A549 treated with Mapracorat at 1 μM for 4 hours (cell line): ENCODE data around the gene HSPA8. TPM values are rescaled to one million over a fixed set of nuclear protein-coding genes. Genes with fewer than 3 reads are reported as not detected.

Experiments used
- total RNA-seq: library from RNA; stranded (reverse); fragments of 200-300 nt; extraction: Qiagen RNA extraction; gene quantifications from 5 replicates; pipeline ENCODE4 v1.2.3, GENCODE V29; 2022

HSPA8 gene
- total RNA-seq, result 1,399 to 1,793 TPM (median 1,433 TPM) in 5 replicates

DNA sequence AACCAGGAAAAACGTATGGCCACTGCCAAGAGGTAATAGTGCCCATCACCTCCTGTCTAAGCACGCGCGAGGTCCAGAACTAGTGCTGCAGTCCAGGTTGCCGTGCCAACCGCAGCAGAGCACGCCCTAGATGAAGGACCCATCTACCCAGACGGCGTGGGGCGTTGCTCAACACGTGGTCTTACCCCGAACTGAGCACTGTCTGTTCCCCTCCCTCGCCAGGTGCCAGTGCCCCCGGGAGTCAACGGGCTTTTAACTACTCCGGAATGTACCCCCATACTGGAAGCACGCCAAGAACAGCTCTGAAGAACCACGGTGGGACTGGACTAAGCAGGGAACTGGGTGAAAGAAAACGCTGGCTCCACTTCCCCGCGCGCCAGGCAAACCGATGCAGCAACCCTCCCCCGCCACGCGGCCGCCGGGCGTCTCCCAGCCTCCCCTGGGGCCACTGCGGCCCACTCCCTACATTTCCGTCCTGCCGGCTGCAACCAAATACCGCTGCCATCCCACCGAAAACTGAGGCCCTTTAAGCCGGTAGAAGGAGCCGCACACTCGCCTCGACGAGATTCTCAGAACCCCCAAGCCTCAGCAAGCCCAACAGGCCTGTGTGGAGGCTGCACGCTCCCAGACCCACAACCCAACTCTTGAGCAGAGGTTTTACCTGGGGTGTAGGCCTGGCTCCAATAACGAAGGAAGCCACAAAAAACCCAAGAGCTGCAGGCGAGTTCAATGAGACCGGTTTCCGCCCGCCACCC is at the start of gene HSPA8:
Gene HSPA8, minus strand, starts transcription at position 734 of the 755 bp plus-strand sequence. CDS start 812 bp downstream, outside the sequence.

Other genes starting within 250 kb of the HSPA8 start
- gene CRTAM, start 223.6 kb downstream of the HSPA8 start, total RNA-seq, result 0.08 TPM in 1 of 5 replicates, not detected in the others
- 3.0 to 3.8 TPM (median 3.7 TPM) in 5 replicates for gene JHY, start 179.4 kb downstream of the HSPA8 start, total RNA-seq
- gene BSX, start 80.3 kb downstream of the HSPA8 start, total RNA-seq, result not detected in 5 replicates
- 16.3 to 24.2 TPM (median 21.4 TPM) in 5 replicates for gene CLMP, start 133.1 kb upstream of the HSPA8 start, total RNA-seq